Measurements from ENCODE around the gene FAM174B. TPM values are rescaled to one million over a fixed set of nuclear protein-coding genes. Genes with fewer than 3 reads are reported as not detected.

FAM174B gene
- polyA plus RNA-seq, 6 donors from 2014 or later, result 0.54 to 0.96 TPM; not detected in 4

DNA sequence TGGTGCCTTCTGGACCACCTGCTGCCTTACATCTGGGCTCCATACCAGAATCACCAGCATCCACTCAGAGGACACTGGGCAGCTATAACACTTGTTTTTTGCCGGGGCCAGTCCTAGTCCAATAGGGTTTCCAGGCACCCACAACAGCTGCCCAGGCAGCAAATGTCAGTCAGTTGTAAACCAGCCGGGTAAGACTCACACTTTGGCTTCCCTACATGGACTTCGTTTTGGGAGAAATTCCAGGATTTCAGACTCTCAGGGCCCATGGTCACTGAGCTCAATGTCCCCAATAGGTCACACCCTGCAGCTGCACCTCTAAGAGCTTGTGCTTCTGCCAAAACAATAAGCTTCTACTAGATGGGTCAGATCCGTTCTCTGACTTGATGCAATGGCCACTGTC, 83.8 kb downstream of the FAM174B start:
- H3K4me3 Mint-ChIP-seq, result no peak overlapping the region
- ATAC-seq (ENCODE audit: low read depth in 2 of 2) (no peak), DNase-seq (no peak)
- H3K27ac Mint-ChIP-seq, result no peak overlapping the region
- peaks cover 0 to 6% (median 4%) of the 10 kb centered on the region in 3 donors for H3K27me3 Mint-ChIP-seq
- H3K4me1 Mint-ChIP-seq, result no peaks in the 10 kb centered on the region
- no peaks in the 10 kb centered on the region for H3K36me3 Mint-ChIP-seq
- peaks cover 0 to 7% (median 0%) of the 10 kb centered on the region in 7 donors for H3K9me3 Mint-ChIP-seq

DNA sequence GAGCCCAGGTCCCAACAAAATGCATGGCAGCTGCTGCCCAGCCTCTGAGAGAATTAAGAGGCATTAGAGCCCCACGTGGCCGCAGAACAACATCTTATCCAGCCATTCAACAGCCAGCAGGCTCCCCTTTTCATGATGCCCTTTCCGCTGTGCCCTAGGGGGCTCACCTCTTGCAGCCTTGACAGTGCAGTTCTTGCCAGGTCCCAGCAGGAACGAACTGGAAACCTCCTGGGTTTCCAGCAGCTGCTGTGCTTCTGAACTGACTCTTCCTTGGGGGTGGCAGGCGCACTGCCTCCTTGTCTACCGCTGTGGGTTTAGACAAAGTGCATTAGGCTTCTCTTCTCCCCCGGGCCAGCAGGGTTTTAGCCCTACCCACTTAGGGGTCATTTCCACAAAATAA, 85.2 kb downstream of the FAM174B start:
- no peaks in the 10 kb centered on the region for H3K36me3 Mint-ChIP-seq
- H3K4me3 Mint-ChIP-seq, result peak overlapping the region in 1 of 8 donors; percentile 70
- peaks cover 0 to 7% (median 4%) of the 10 kb centered on the region in 7 donors for H3K9me3 Mint-ChIP-seq
- DNase-seq, result no peak
- H3K27ac Mint-ChIP-seq, result no peak overlapping the region
- ATAC-seq (ENCODE audit: low read depth in 2 of 2), result no peak
- H3K4me1 Mint-ChIP-seq, result no peaks in the 10 kb centered on the region
- H3K27me3 Mint-ChIP-seq, result peaks cover 0 to 6% (median 4%) of the 10 kb centered on the region in 3 donors

DNA sequence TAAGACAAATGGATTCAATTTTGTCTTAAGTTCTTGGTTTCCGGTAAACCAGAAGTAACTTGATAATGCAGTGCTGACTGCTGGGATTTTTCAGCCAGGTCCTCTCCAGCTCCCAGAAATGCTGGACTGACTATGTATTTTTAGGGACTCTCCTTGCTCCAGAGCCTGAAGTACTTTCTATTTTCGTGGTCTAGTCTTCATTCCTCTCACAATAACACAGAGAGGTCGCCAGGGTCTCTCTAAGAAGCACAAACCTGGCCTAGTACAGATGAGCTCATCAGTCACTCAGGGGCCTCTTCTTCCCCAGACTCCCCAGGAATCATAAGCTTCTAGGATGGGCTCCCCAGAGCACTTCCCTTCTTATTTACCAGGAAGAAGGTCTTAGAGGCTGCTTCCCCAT, 85.8 kb downstream of the FAM174B start:
- peak overlapping the region in 1 of 8 donors; percentile 1 for H3K4me3 Mint-ChIP-seq
- ATAC-seq (ENCODE audit: low read depth in 2 of 2) (no peak), DNase-seq (no peak)
- peaks cover 0 to 7% (median 4%) of the 10 kb centered on the region in 7 donors for H3K9me3 Mint-ChIP-seq
- no peaks in the 10 kb centered on the region for H3K4me1 Mint-ChIP-seq
- H3K27me3 Mint-ChIP-seq, result peaks cover 0 to 6% (median 4%) of the 10 kb centered on the region in 3 donors
- H3K36me3 Mint-ChIP-seq, result no peaks in the 10 kb centered on the region
- no peak overlapping the region for H3K27ac Mint-ChIP-seq

Other genes starting within 250 kb of the FAM174B start
- 100 to 1,000 TPM in 1 of 6 donors, 10 to 100 TPM in 5; 41.6 to 134 (median 85.2) TPM for gene CHD2, start 244.5 kb upstream of the FAM174B start, polyA plus RNA-seq (ENCODE audit: low read depth in 6 of 6)